Ishikawa (cell line): Measurements from ENCODE around the gene MYORG.
A peak's percentile ranks its signal among the peaks of the same experiment; 100 is the strongest.

Source experiments
- CEBPB ChIP-seq: IDR thresholded peaks from 2 replicates; pipeline ENCODE4 v1.6.1; 2012
- CREB1 ChIP-seq: IDR thresholded peaks from 2 replicates; pipeline ENCODE4 v1.6.1; 2012; ENCODE audit warnings: low read depth
- EGR1 ChIP-seq: IDR thresholded peaks from 2 replicates; pipeline ENCODE4 v1.6.1; 2012
- EP300 ChIP-seq: IDR thresholded peaks from 2 replicates; pipeline ENCODE4 v1.6.1; 2012; ENCODE audit warnings: borderline replicate concordance
- FOXM1 ChIP-seq: IDR thresholded peaks from 2 replicates; pipeline ENCODE4 v1.6.1; 2012; ENCODE audit warnings: low read depth, borderline replicate concordance
- MAX ChIP-seq: IDR thresholded peaks from 2 replicates; pipeline ENCODE4 v1.6.1; 2012
- NFIC ChIP-seq: IDR thresholded peaks from 2 replicates; pipeline ENCODE4 v1.6.1; 2012
- RAD21 ChIP-seq: IDR thresholded peaks from 2 replicates; pipeline ENCODE4 v1.6.1; 2012; ENCODE audit warnings: low read depth
- REST ChIP-seq: IDR thresholded peaks from 2 replicates; pipeline ENCODE4 v1.6.1; 2012; ENCODE audit warnings: low read depth, mild to moderate bottlenecking
- TAF1 ChIP-seq: IDR thresholded peaks from 2 replicates; pipeline ENCODE4 v1.6.1; 2012; ENCODE audit warnings: low read depth, mild to moderate bottlenecking
- TCF12 ChIP-seq: IDR thresholded peaks from 2 replicates; pipeline ENCODE4 v1.6.1; 2012; ENCODE audit warnings: low read depth
- TEAD4 ChIP-seq: IDR thresholded peaks from 2 replicates; pipeline ENCODE4 v1.6.1; 2012
- USF1 ChIP-seq: IDR thresholded peaks from 2 replicates; pipeline ENCODE4 v1.6.1; 2012
- YY1 ChIP-seq: IDR thresholded peaks from 2 replicates; pipeline ENCODE4 v1.6.1; 2012; ENCODE audit warnings: low read depth
- ZBTB7A ChIP-seq: IDR thresholded peaks from 2 replicates; pipeline ENCODE4 v1.6.1; 2012; ENCODE audit warnings: low read depth

Gene MYORG

GRCh38 chr9:34332076-34332964 is 44.4 kb downstream of the MYORG start:
- TF ChIP-seq RAD21 (peak; percentile 82), YY1 (no peak)

- TF ChIP-seq RAD21 (no peak), USF1 (no peak), CEBPB (no peak), TCF12 (no peak), EGR1 (no peak), ZBTB7A (no peak), TAF1 (no peak), REST (no peak), YY1 (no peak), EP300 (no peak)
Observed at GRCh38 chr9:34331196-34331595, 45.5 kb downstream of the MYORG start.

- TF ChIP-seq USF1 (0 out of 2 replicates have a peak, but pooled peaks have one; percentile 32), TAF1 (peak; percentile 83), REST (no peak), RAD21 (no peak), CREB1 (peak; percentile 77), FOXM1 (peak; percentile 74), ZBTB7A (0 out of 2 replicates have a peak, but pooled peaks have one; percentile 22), EGR1 (peak; percentile 57; the same call in 1 of the 2 replicates), NFIC (peak; percentile 34; the same call in 1 of the 2 replicates), CEBPB (no peak), EP300 (no peak), MAX (peak; percentile 74), TEAD4 (no peak), TCF12 (peak; percentile 24; the same call in 1 of the 2 replicates), YY1 (0 out of 2 replicates have a peak, but pooled peaks have one; percentile 40)
Observed at GRCh38 chr9:34328987-34329832, 47.5 kb downstream of the MYORG start, which contains the start of the genes KIF24 and NUDT2. Gene KIF24, minus strand, starts transcription at chr9:34329268. Its CDS starts 17,922 bp downstream, at chr9:34311346. Gene NUDT2, plus strand, starts transcription at chr9:34329569. Its CDS starts 9,471 bp downstream, at chr9:34339040.

GRCh38 chr9:34328500-34328986 is 48.2 kb downstream of the MYORG start:
- TF ChIP-seq NFIC (no peak), EGR1 (no peak), FOXM1 (peak; percentile 28)

- TF ChIP-seq CEBPB (no peak), NFIC (no peak), MAX (no peak), FOXM1 (no peak)
Observed at GRCh38 chr9:34326690-34327089, 50.0 kb downstream of the MYORG start.
